Heart left ventricle (tissue), 16 donors: ENCODE measurements around the gene PSMG4. TPM values are rescaled to one million over a fixed set of nuclear protein-coding genes. Genes with fewer than 3 reads are reported as not detected.

Source experiments
- ATAC-seq, 4 donors: fragments of 200-7000 bp; cut with Tn5 transposase; one replicate each; pipeline ENCODE4 v1.9.1; 2020 to 2022; ENCODE audit warnings: moderate library complexity in 4 of 4, mild to moderate bottlenecking in 3 of 4, moderate number of reproducible peaks in 1 of 4
- DNase-seq, 5 donors: peaks; one replicate each; pipeline ENCODE4 v3.0.0-alpha.2; 2020
- H3K27ac ChIP-seq, 12 donors: fragments of 200-600 bp; sonication (generic) in 4 of 12; one replicate each; pipeline versions ENCODE4 v1.5.0 to v1.8.0; 2016 to 2022; ENCODE audit warnings: mild to moderate bottlenecking in 2 of 12
- H3K27me3 ChIP-seq, 9 donors: fragments of 200-600 bp; sonication (generic) in 2 of 9; one replicate each; pipeline versions ENCODE4 v1.5.1 to v1.8.0; 2016 to 2022; ENCODE audit warnings: mild to moderate bottlenecking in 3 of 9
- H3K36me3 ChIP-seq, 9 donors: fragments of 200-600 bp; sonication (generic) in 2 of 9; one replicate each; pipeline versions ENCODE4 v1.5.0 to v1.8.0; 2018 to 2022; ENCODE audit warnings: mild to moderate bottlenecking in 2 of 9
- H3K4me1 ChIP-seq, 12 donors: fragments of 200-600 bp; sonication (generic) in 4 of 12; one replicate each; pipeline versions ENCODE4 v1.5.0 to v1.8.0; 2016 to 2022; ENCODE audit warnings: mild to moderate bottlenecking in 3 of 12
- H3K4me3 ChIP-seq, 12 donors: fragments of 200-600 bp; sonication (generic) in 4 of 12; one replicate each; pipeline versions ENCODE4 v1.5.0 to v1.8.0; 2017 to 2022; ENCODE audit warnings: mild to moderate bottlenecking in 9 of 12, moderate library complexity in 4 of 12
- H3K9me3 ChIP-seq, 12 donors: fragments of 200-600 bp; sonication (generic) in 4 of 12; one replicate each; pipeline versions ENCODE4 v1.5.0 to v1.8.0; 2016 to 2022; ENCODE audit warnings: mild to moderate bottlenecking in 1 of 12
- POLR2A ChIP-seq, 2 donors: fragments of 450-650 bp; IDR thresholded peaks; one replicate each; pipeline ENCODE4 v1.6.1; 2017; ENCODE audit warnings: antibody characterized with exemption in 2 of 2, mild to moderate bottlenecking in 2 of 2, moderate library complexity in 2 of 2
- WGBS, 4 donors: extraction: QIAGEN DNeasy Blood & Tissue Kit in 2 of 4; methylation state at CpG; one replicate each; pipeline versions ENCODE4 v1.1.5 to v1.1.7; 2013 to 2018; 5-methylcytosine and 5-hydroxymethylcytosine counted together
- intact Hi-C, 10 donors: fragments of 100-400 bp; cut with DNase I; formaldehyde crosslinking; loops; one replicate each; pipeline versions ENCODE4 v1.11.1 to v1.14.2; 2022
- polyA plus RNA-seq, 2 donors: library from polyadenylated mRNA; stranded (reverse); fragments of 200-250 nt; gene quantifications; one replicate each; pipeline ENCODE4 v1.2.3, GENCODE V29; 2013
- total RNA-seq, 9 donors: library from RNA; depleted of rRNA in 2 of 9; stranded (reverse); fragments of >200 nt in 2 of 9; fragmentation: NEBNext Ultra II Directional in 3 of 9; extraction: Animal tissue kit (Norgen Biotek cat#: 25700) in 3 of 9; gene quantifications; one replicate each; pipeline versions ENCODE4 v1.1.0 to v1.2.4, GENCODE V29; 2016 to 2023
- TF ChIP-seq, protein P1 (sequence below), 12 donors: fragments of 200-600 bp; sonication (generic) in 4 of 12; IDR thresholded peaks; one replicate each; pipeline versions ENCODE4 v1.5.0 to v1.8.0; 2018 to 2022; ENCODE audit warnings: antibody characterized with exemption in 12 of 12, mild to moderate bottlenecking in 5 of 12
- donor health status: ischemic (EF 13 %, LVEDD 7.1; RV severe dilation, severe dysfunction).
- donor health status: healthy with polysubstance abuse.
- donor health status: DM: no; HTN: yes; CAD: no.
- donor health status: DM: no; HTN: no; CAD: no.
- donor health status: ischemic (EF 25% LVEDD 6.9; RV normal size, moderate dysfunction).
- donor health status: ischemic (EF 25% LVEDD 5.7; RV mildly dilated, moderate dysfunction).
- donor health status: healthy.
- donor health status: DM: yes; HTN: yes; CAD: no.
- donor health status: ischemic (EF 35%, LVEDD 5.7; RV mildly dilated, moderate dysfunction).
- donor health status: nonischemic (EF 11% LVEDD 7.7; RV severe dilation, severe dysfunction).
- donor health status: DM: yes; HTN: yes; CAD: no.
- donor health status: PGD.
- donor health status: ischemic (EF 29% LVEDD 5.4; RV normal size, mild dysfunction).
- donor health status: nonischemic (EF 23%, LVEDD 6.1; RV moderate dilation, normal function).

The PSMG4 gene
- total and polyA plus RNA-seq, 11 donors: 6.2 to 21.7 (median 9.7) TPM

GRCh38 chr6:3232017-3232945 is 26.5 kb upstream of the PSMG4 start:
- H3K9me3 ChIP-seq: no peaks in the 10 kb centered on the region
- no peaks in the 10 kb centered on the region for H3K36me3 ChIP-seq
- peak overlapping the region in 7 of 12 donors; percentile 44 to 81 (median 70) for H3K27ac ChIP-seq
- peaks cover 22 to 81% (median 53%) of the 10 kb centered on the region in 9 donors for H3K27me3 ChIP-seq
- WGBS, 4 donors: 26 to 31% (median 29%) methylated on average over 23 of the region's 23 CpGs
- ATAC-seq: no peak
- peaks cover 0 to 46% (median 32%) of the 10 kb centered on the region in 12 donors for H3K4me1 ChIP-seq
- intact Hi-C loops: loop anchor here in 4 of 10 donors (5.0 kb wide), 3 partner anchors 70 to 95 kb away; partner anchors contain the start of gene TUBB2A (in 2 of the 4)
- DNase-seq: no peak
- TF ChIP-seq POLR2A (IDR thresholded peaks at IDR 0.05): no peak
- TF ChIP-seq, protein P1, sequence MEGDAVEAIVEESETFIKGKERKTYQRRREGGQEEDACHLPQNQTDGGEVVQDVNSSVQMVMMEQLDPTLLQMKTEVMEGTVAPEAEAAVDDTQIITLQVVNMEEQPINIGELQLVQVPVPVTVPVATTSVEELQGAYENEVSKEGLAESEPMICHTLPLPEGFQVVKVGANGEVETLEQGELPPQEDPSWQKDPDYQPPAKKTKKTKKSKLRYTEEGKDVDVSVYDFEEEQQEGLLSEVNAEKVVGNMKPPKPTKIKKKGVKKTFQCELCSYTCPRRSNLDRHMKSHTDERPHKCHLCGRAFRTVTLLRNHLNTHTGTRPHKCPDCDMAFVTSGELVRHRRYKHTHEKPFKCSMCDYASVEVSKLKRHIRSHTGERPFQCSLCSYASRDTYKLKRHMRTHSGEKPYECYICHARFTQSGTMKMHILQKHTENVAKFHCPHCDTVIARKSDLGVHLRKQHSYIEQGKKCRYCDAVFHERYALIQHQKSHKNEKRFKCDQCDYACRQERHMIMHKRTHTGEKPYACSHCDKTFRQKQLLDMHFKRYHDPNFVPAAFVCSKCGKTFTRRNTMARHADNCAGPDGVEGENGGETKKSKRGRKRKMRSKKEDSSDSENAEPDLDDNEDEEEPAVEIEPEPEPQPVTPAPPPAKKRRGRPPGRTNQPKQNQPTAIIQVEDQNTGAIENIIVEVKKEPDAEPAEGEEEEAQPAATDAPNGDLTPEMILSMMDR (IDR thresholded peaks at IDR 0.05): no peak
- H3K4me3 ChIP-seq: peak overlapping the region; percentile 16 to 78 (median 64)

GRCh38 chr6:3233321-3233720 is 25.4 kb upstream of the PSMG4 start:
- Histone ChIP-seq H3K27me3 (peaks cover 16 to 74% (median 42%) of the 10 kb centered on the region in 9 donors), H3K9me3 (no peaks in the 10 kb centered on the region), H3K4me1 (peaks cover 0 to 36% (median 22%) of the 10 kb centered on the region in 12 donors), H3K4me3 (no peak overlapping the region), H3K27ac (no peak overlapping the region), H3K36me3 (no peaks in the 10 kb centered on the region)
- intact Hi-C loops: loop anchor here in 4 of 10 donors (5.0 kb wide), 3 partner anchors 71 to 96 kb away; partner anchors contain the start of gene TUBB2A (in 2 of the 4)
- WGBS, 4 donors: 91 to 97% (median 93%) methylated on average over 3 of the region's 3 CpGs
- DNase-seq: no peak
- no peak for ATAC-seq
- TF ChIP-seq, protein P1 (IDR thresholded peaks at IDR 0.05): no peak
- no peak for TF ChIP-seq POLR2A (IDR thresholded peaks at IDR 0.05)

- no peak for TF ChIP-seq POLR2A (IDR thresholded peaks at IDR 0.05)
- TF ChIP-seq, protein P1 (IDR thresholded peaks at IDR 0.05): no peak
- Histone ChIP-seq H3K27ac (no peak overlapping the region), H3K4me3 (no peak overlapping the region), H3K27me3 (peaks cover 12 to 68% (median 37%) of the 10 kb centered on the region in 9 donors), H3K9me3 (no peaks in the 10 kb centered on the region), H3K36me3 (no peaks in the 10 kb centered on the region), H3K4me1 (peaks cover 0 to 30% (median 16%) of the 10 kb centered on the region in 12 donors)
- intact Hi-C loops: loop anchor here in 4 of 10 donors (5.0 kb wide), 3 partner anchors 72 to 97 kb away; partner anchors contain the start of gene TUBB2A (in 2 of the 4)
- no peak for ATAC-seq
- no peak for DNase-seq
- 90 to 92% (median 91%) methylated on average over 3 of the region's 3 CpGs for WGBS, 4 donors
Measured at GRCh38 chr6:3233904-3234303, 24.8 kb upstream of the PSMG4 start.

GRCh38 chr6:3235486-3235885 is 23.3 kb upstream of the PSMG4 start:
- Histone ChIP-seq H3K27me3 (peaks cover 0 to 52% (median 21%) of the 10 kb centered on the region in 9 donors), H3K4me3 (no peak overlapping the region), H3K27ac (no peak overlapping the region), H3K9me3 (no peaks in the 10 kb centered on the region), H3K36me3 (no peaks in the 10 kb centered on the region), H3K4me1 (peaks cover 0 to 16% (median 6%) of the 10 kb centered on the region in 12 donors)
- WGBS, 4 donors: 88 to 99% (median 98%) methylated on average over 2 of the region's 2 CpGs
- TF ChIP-seq, protein P1 (IDR thresholded peaks at IDR 0.05): no peak
- TF ChIP-seq POLR2A (IDR thresholded peaks at IDR 0.05): no peak
- intact Hi-C loops: no loop called here
- DNase-seq (no peak), ATAC-seq (no peak)
